SJCRH30 (cell line): ENCODE data around the gene COQ7. TPM values are rescaled to one million over a fixed set of nuclear protein-coding genes. Genes with fewer than 3 reads are reported as not detected.

Source experiments
- DNase-seq, 2 experiments: peaks; one replicate each; pipeline ENCODE4 v3.0.0-alpha.2; 2015 to 2020
- H3K27ac ChIP-seq: fragments of 250-450 bp; sonication (Bioruptor Pico); 2 replicates; pipeline ENCODE4 v1.5.1; 2020; ENCODE audit warnings: mild to moderate bottlenecking, moderate library complexity
- H3K27me3 ChIP-seq: fragments of 250-450 bp; sonication (Bioruptor Pico); 2 replicates; pipeline ENCODE4 v1.5.1; 2020; ENCODE audit warnings: mild to moderate bottlenecking, moderate library complexity
- H3K36me3 ChIP-seq: fragments of 250-450 bp; sonication (Bioruptor Pico); 2 replicates; pipeline ENCODE4 v1.5.1; 2020; ENCODE audit warnings: mild to moderate bottlenecking, moderate library complexity
- H3K4me1 ChIP-seq: fragments of 250-450 bp; sonication (Bioruptor Pico); 2 replicates; pipeline ENCODE4 v1.5.1; 2020; ENCODE audit warnings: mild to moderate bottlenecking, moderate library complexity
- H3K4me3 ChIP-seq: fragments of 250-450 bp; sonication (Bioruptor Pico); 2 replicates; pipeline ENCODE4 v1.5.1; 2020; ENCODE audit warnings: mild to moderate bottlenecking, moderate library complexity
- H3K9me3 ChIP-seq: fragments of 250-450 bp; sonication (Bioruptor Pico); replicated peaks from 2 replicates; pipeline ENCODE4 v1.5.1; 2020; ENCODE audit warnings: mild to moderate bottlenecking, moderate library complexity
- total RNA-seq: library from RNA; depleted of rRNA; stranded (reverse); fragments of >200 nt; shearing (Covaris generic); gene quantifications from 2 replicates; pipeline ENCODE4 v1.2.3, GENCODE V29; 2014

The COQ7 gene
- total RNA-seq, 1 experiment from 2014 or later = 21.5 TPM

- H3K36me3 ChIP-seq = no peaks in the 10 kb centered on the region
- H3K27me3 ChIP-seq = no peaks in the 10 kb centered on the region
- no peak overlapping the region for H3K27ac ChIP-seq
- no peaks in the 10 kb centered on the region for H3K4me1 ChIP-seq
- DNase-seq = no peak
- H3K4me3 ChIP-seq = no peak overlapping the region
- no peaks in the 10 kb centered on the region for H3K9me3 ChIP-seq
Observed at GRCh38 chr16:19073344-19073743, 5.9 kb downstream of the COQ7 start.

GRCh38 chr16:19073863-19074262 lies 6.4 kb downstream of the COQ7 start:
- Histone ChIP-seq H3K36me3 (no peaks in the 10 kb centered on the region), H3K4me1 (no peaks in the 10 kb centered on the region), H3K9me3 (no peaks in the 10 kb centered on the region), H3K27me3 (no peaks in the 10 kb centered on the region), H3K4me3 (no peak overlapping the region), H3K27ac (no peak overlapping the region)
- no peak for DNase-seq

- DNase-seq = no peak
- no peak overlapping the region for H3K27ac ChIP-seq
- H3K4me1 ChIP-seq = no peaks in the 10 kb centered on the region
- no peak overlapping the region for H3K4me3 ChIP-seq
- no peaks in the 10 kb centered on the region for H3K36me3 ChIP-seq
- H3K9me3 ChIP-seq = no peaks in the 10 kb centered on the region
- no peaks in the 10 kb centered on the region for H3K27me3 ChIP-seq
Observed at GRCh38 chr16:19075511-19075910, 8.1 kb downstream of the COQ7 start.

- H3K4me1 ChIP-seq = no peaks in the 10 kb centered on the region
- no peaks in the 10 kb centered on the region for H3K27me3 ChIP-seq
- no peaks in the 10 kb centered on the region for H3K9me3 ChIP-seq
- H3K27ac ChIP-seq = no peak overlapping the region
- peaks cover 5% of the 10 kb centered on the region; the same call in 1 of the 2 replicates for H3K36me3 ChIP-seq
- no peak for DNase-seq
- H3K4me3 ChIP-seq = no peak overlapping the region
Observed at GRCh38 chr16:19077879-19078278, 10.5 kb downstream of the COQ7 start.

- H3K27ac ChIP-seq = no peak overlapping the region
- H3K36me3 ChIP-seq = peaks cover 5% of the 10 kb centered on the region; the same call in 1 of the 2 replicates
- H3K4me3 ChIP-seq = no peak overlapping the region
- H3K9me3 ChIP-seq = no peaks in the 10 kb centered on the region
- DNase-seq = no peak
- H3K27me3 ChIP-seq = no peaks in the 10 kb centered on the region
- H3K4me1 ChIP-seq = no peaks in the 10 kb centered on the region
Observed at GRCh38 chr16:19083670-19084069, 16.3 kb downstream of the COQ7 start.

- no peaks in the 10 kb centered on the region for H3K27me3 ChIP-seq
- peaks cover 5% of the 10 kb centered on the region; the same call in 1 of the 2 replicates for H3K36me3 ChIP-seq
- no peaks in the 10 kb centered on the region for H3K9me3 ChIP-seq
- no peak for DNase-seq
- H3K27ac ChIP-seq = no peak overlapping the region
- no peaks in the 10 kb centered on the region for H3K4me1 ChIP-seq
- no peak overlapping the region for H3K4me3 ChIP-seq
Observed at GRCh38 chr16:19084139-19084538, 16.7 kb downstream of the COQ7 start.

- Histone ChIP-seq H3K27ac (no peak overlapping the region), H3K9me3 (no peaks in the 10 kb centered on the region), H3K36me3 (peaks cover 5% of the 10 kb centered on the region; the same call in 1 of the 2 replicates), H3K4me3 (no peak overlapping the region), H3K27me3 (no peaks in the 10 kb centered on the region), H3K4me1 (no peaks in the 10 kb centered on the region)
- no peak for DNase-seq
Observed at GRCh38 chr16:19084879-19085278, 17.5 kb downstream of the COQ7 start.

- Histone ChIP-seq H3K36me3 (peaks cover 3% of the 10 kb centered on the region; the same call in 1 of the 2 replicates), H3K4me3 (peak overlapping the region; percentile 58), H3K27ac (no peak overlapping the region), H3K27me3 (no peaks in the 10 kb centered on the region), H3K9me3 (no peaks in the 10 kb centered on the region), H3K4me1 (no peaks in the 10 kb centered on the region)
- DNase-seq = peak; percentile 34 to 57
Observed at GRCh38 chr16:19085679-19086200, 18.3 kb downstream of the COQ7 start.

GRCh38 chr16:19086322-19087199 lies 19.1 kb downstream of the COQ7 start:
- Histone ChIP-seq H3K36me3 (no peaks in the 10 kb centered on the region), H3K27me3 (no peaks in the 10 kb centered on the region), H3K9me3 (no peaks in the 10 kb centered on the region), H3K4me1 (no peaks in the 10 kb centered on the region), H3K4me3 (peak overlapping the region; percentile 58), H3K27ac (peak overlapping the region; percentile 19; the same call in 1 of the 2 replicates)
- peak; percentile 95 to 97 for DNase-seq

GRCh38 chr16:19088341-19088916 lies 21.0 kb downstream of the COQ7 start:
- H3K27ac ChIP-seq = no peak overlapping the region
- H3K36me3 ChIP-seq = no peaks in the 10 kb centered on the region
- no peaks in the 10 kb centered on the region for H3K9me3 ChIP-seq
- no peak for DNase-seq
- H3K4me3 ChIP-seq = no peak overlapping the region
- no peaks in the 10 kb centered on the region for H3K4me1 ChIP-seq
- no peaks in the 10 kb centered on the region for H3K27me3 ChIP-seq

GRCh38 chr16:19089410-19089955 lies 22.1 kb downstream of the COQ7 start:
- H3K36me3 ChIP-seq = no peaks in the 10 kb centered on the region
- no peak overlapping the region for H3K27ac ChIP-seq
- no peak overlapping the region for H3K4me3 ChIP-seq
- no peaks in the 10 kb centered on the region for H3K27me3 ChIP-seq
- no peaks in the 10 kb centered on the region for H3K9me3 ChIP-seq
- no peaks in the 10 kb centered on the region for H3K4me1 ChIP-seq
- no peak for DNase-seq

- Histone ChIP-seq H3K9me3 (no peaks in the 10 kb centered on the region), H3K36me3 (no peaks in the 10 kb centered on the region), H3K4me3 (no peak overlapping the region), H3K27ac (no peak overlapping the region), H3K4me1 (peaks cover 9% of the 10 kb centered on the region; the same call in 1 of the 2 replicates), H3K27me3 (no peaks in the 10 kb centered on the region)
- no peak for DNase-seq
Observed at GRCh38 chr16:19090916-19091315, 23.5 kb downstream of the COQ7 start.

- Histone ChIP-seq H3K9me3 (no peaks in the 10 kb centered on the region), H3K27ac (no peak overlapping the region), H3K27me3 (no peaks in the 10 kb centered on the region), H3K36me3 (no peaks in the 10 kb centered on the region), H3K4me1 (peaks cover 9% of the 10 kb centered on the region; the same call in 1 of the 2 replicates), H3K4me3 (no peak overlapping the region)
- no peak for DNase-seq
Observed at GRCh38 chr16:19092653-19093410, 25.4 kb downstream of the COQ7 start.
